Dedifferentiated amniotic fluid mesenchymal stem cell (primary cell): ENCODE measurements around the gene SAFB.
A peak's percentile ranks its signal among the peaks of the same experiment; 100 is the strongest.

Source experiments
- DNase-seq: peaks from one replicate; pipeline ENCODE4 v3.0.0-alpha.2; 2016; ENCODE audit errors: extremely low spot score

SAFB gene

GRCh38 chr19:5622465-5623396, at the start of gene SAFB, which contains the start of gene SAFB2:
Gene SAFB, plus strand, starts transcription at chr19:5623083. Its CDS starts 123 bp downstream, at chr19:5623206.
Gene SAFB2, minus strand, starts transcription at chr19:5622776. Its CDS starts 61 bp downstream, at chr19:5622715.
- DNase-seq = peak; percentile 99

DNA sequence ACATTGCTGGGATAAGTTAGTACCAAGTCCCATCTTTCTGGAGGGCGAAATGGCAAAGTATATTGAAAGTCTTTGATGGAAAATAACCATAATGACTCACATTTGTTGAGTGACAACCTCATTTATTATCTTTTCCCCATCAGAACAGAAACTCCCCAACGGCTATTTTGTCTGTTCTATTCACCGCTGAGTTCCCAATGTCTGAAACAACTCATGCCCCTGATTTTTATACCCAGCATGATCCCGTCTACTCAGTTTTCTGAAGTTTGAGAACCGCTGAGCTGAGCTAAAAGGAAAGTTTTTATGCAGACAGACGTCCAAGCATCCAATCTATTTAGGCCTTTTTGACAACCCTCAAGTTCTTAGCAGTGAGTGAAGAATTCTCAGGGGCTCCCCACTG, 47.3 kb upstream of the SAFB start:
- DNase-seq = no peak

GRCh38 chr19:5578097-5578846, 44.6 kb upstream of the SAFB start:
- DNase-seq = no peak

DNA sequence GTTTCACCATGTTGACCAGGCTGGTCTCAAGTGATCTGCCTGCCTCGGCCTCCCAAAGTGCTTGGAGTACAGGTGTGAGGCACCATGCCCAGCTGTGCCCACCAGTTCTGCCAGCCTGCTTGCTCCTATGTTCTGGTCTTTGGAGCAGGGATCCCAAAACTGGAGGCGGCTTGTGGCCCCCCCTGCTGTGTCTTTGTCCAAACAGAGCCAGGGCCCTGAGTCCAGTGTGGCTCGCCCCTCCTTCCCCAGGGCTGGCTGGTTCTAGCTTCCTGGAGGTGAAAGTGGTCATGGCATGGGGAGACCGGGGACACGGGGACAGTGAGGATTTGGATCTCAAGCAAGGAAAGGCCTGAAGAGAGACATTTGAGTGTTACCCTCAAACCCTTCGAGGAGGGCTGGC, 43.6 kb upstream of the SAFB start:
- DNase-seq = no peak

DNA sequence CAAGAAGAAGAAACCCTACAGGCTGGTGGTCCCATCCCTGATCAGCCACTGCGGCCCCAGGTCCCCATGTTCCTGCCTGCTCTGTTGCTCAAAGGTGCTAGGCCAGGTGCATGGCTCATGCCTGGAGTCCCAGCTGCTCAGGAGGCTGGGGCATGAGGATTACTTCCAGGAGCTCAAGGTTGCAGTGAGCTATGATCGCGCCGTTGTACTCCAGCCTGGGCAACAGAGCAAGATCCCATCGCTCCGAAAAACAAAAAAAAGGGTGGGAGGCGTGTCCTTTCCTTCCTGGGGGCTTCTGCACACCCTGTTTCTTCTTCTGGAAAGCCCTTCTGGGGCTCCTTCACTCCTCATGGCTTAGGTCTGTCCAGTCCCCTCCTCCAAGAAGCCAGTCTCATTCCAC, 43.2 kb upstream of the SAFB start:
- no peak for DNase-seq

DNA sequence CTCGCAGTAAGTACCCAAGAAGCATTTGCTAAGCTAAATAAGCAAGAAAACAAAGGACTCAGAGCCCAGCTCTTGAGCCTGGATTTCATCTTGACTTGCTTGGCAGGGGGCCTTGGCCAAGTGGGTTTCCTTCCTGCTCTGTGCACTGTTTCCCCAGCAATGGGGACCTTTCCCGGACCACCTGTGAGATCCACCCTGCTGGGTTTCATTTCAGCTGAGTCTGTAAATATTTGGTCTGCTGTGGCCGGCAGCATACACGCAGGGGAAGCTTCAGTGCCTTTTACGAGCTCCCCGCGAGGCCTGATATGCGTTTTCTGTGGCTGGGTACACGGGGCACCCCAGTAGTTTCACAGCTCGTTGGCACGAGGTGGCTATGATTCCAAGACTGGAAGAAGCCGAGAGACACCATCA, 42.7 kb upstream of the SAFB start:
- no peak for DNase-seq

DNA sequence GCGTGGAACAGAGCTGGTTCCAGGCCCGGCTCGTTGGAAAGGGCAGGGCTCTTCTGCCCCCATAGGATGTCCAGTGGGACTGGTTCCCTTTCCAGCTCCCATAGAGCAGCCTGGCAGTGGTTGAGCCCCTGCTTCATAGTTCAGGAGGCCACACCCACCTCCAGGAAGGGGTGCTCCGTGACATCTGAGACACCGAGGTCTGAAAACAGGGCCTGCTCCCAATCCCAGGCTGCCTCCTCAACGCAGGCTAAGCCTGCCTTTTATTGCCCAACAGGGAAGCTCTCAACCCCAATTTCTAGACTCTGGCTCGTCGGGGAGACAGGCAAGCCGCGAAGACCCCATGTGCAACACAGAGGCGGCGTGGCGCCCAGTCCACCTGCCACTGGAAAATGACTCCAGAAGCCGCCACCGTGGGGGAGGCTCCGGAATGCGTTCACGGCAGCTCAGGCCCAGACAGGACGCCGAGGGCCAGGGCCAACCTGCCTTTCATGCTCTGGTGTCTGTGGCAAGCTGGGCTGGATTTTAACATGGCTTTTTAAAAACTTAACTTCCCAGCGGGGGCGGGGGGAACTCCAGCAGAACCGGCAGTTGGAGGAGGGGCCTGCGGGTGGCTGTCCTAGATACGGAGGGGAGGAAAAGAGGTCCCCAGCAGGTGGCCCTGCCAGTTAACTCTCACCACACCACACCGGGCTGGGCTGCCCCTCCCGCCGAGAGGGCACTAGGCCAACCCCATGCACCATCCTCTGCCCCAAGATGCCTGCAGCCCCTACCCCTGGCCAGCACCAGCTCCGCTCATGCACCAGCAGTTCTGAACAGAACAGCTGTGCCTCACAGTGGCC, 37.2 kb upstream of the SAFB start:
- DNase-seq = no peak

- no peak for DNase-seq
These were observed 36.4 kb upstream of the SAFB start for GRCh38 chr19:5586300-5587070.

DNA sequence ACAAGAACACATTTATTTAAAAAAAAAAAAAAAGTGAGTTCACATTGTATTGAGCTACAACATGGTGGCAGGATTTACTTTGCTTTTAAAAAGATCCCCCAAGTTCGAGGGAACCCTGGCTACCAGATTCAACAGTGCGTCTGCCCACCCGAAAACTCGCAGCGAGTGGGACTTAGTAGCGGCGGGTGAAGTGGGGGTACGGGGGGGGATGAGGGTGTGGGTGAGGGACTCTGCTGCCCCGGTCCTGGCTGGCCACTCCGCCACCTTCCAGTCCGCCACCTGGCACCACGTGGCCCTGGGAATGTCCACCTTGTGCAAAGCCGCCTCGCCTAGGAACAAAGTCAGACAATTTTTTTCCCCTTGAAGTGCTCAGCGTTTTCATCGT, 35.8 kb upstream of the SAFB start:
- DNase-seq = no peak

- no peak for DNase-seq
These were observed 35.2 kb upstream of the SAFB start for GRCh38 chr19:5587661-5588060.

DNA sequence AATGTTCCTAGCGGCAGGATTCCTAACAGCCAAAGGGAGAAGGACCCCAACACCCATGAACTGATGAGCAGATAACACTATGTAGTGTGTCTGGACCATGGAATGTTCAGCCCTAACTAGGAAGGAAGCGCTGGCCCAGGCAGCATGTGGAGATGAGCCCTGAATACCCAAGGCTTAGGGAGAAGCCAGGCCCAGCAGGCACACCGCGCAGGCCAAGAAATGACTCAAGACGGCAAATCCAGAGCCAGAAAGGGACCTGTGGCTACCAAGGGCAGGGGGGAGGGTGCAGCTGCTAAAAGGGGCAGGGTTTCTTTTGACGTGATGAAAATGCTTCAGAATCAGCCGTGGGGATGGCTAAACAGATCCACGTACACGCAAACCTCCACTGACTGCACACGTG, 34.4 kb upstream of the SAFB start:
- DNase-seq = no peak

DNA sequence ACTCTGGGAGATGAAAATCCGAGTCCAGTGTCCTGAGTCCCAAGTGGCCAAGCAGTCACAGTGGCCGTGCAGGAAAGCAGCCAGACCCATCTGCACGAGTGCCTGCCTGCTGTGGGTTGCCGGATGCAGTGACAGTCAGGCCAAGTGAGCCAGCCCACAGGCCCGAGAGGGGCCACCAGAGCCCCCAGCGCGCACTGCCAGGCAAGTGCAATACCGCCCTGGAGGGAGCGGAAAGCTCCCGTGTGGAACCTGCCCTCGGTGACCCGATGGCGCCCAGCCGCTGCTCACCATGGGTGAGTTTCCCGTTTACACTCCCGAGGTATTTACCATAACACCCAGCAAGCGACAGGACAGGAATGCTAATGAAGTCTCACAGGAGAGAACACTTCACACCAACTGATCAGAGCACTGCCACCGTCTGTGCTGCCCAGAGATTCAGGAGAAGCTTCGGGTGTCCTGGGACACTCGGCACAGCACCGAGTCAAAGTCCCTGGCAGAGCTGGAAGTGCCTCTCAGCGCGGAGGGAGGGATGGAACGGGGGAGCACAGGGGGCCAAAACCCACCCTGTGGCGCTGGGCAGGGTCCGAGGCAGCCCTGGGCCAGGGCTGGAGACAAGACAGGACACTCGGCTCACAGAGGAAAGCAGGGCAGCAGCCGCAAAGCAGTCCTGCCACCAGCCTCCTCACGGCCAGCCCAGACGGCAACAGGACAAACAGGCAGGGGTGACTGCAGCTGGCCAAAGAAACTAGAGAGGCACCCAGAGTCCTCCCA, 33.8 kb upstream of the SAFB start:
- DNase-seq = no peak

GRCh38 chr19:5590151-5590864, 32.6 kb upstream of the SAFB start:
- no peak for DNase-seq

- no peak for DNase-seq
These were observed 32.1 kb upstream of the SAFB start for GRCh38 chr19:5590865-5591154.

DNA sequence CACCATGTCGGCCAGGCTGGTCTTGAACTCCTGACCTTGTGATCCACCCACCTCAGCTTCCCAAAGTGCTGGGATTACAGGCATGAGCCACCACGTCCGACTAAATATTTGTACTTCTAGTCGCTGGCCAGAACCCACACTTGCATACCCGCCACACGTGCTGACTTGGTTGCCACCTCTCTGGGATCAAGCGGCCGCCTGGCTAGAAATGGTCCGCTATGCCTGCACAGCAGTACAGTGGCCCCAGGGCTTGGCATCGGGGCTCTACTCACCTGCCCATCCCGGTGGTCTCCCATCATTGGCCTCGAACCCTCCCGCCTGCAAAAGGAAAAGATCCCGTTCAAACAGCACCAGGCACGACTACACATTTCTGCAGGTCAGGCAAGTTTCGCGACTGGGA, 31.4 kb upstream of the SAFB start:
- DNase-seq = no peak

GRCh38 chr19:5592531-5593342, 30.1 kb upstream of the SAFB start:
- no peak for DNase-seq

GRCh38 chr19:5593343-5594255, 29.3 kb upstream of the SAFB start:
- DNase-seq = no peak

DNA sequence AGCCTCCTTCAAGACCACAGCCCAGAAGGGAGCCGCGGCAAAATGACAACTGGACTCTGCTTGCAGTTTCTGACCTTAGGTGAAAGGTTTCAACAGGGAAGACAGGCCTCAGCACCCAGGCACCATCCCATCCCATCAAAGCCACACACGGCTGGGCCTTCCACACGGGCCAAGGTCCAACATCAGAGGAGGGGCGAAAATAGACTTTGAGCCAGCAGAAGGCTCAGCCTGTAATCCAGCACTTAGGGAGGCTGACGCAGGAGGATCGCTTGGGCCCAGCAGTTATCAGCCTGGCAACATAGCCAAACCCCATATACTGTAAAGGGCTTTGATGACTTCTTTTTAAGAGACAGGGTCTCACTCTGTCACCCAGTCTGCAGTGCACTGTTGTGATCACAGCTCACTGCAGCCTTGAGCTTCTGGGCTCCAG, 28.3 kb upstream of the SAFB start:
- DNase-seq = no peak
